ENCODE results near the gene NFKBIE. TPM values are rescaled to one million over a fixed set of nuclear protein-coding genes. Genes with fewer than 3 reads are reported as not detected.
"Not testable (repeated sequence)": the region's sequence is repeated elsewhere in the genome, so short reads cannot be mapped to it uniquely, and the experiment has no call there.

Gene NFKBIE
- polyA plus RNA-seq, 4 donors: 7.6 to 13.5 (median 9.7) TPM

GRCh38 chr6:44233567-44234100 lies 31.7 kb downstream of the NFKBIE start:
- Histone ChIP-seq H3K4me3 (ENCODE audit: low read depth in 1 of 3, low read length in 3 of 3) (no peak overlapping the region), H3K27ac (ENCODE audit: low read depth in 1 of 3, low read length in 2 of 3) (peak overlapping the region in 1 of 3 donors; percentile 47), H3K27me3 (ENCODE audit: control insufficient read depth in 3 of 3, insufficient read depth in 3 of 3, low read length in 3 of 3) (no peaks in the 10 kb centered on the region), H3K36me3 (ENCODE audit: control insufficient read depth in 3 of 3, insufficient read depth in 2 of 3, low read depth in 1 of 3, low read length in 3 of 3) (peaks cover 0 to 52% (median 0%) of the 10 kb centered on the region in 3 donors), H3K4me1 (ENCODE audit: control insufficient read depth in 3 of 3, insufficient read depth in 2 of 3, low read depth in 1 of 3, low read length in 2 of 3) (peaks cover 0 to 24% (median 4%) of the 10 kb centered on the region in 3 donors), H3K9me3 (ENCODE audit: control insufficient read depth in 2 of 2, insufficient read depth in 1 of 2, low read depth in 1 of 2, low read length in 1 of 2) (no peaks in the 10 kb centered on the region)
- FAIRE-seq (no peak), DNase-seq (no peak)
- 69 to 90% (median 85%) methylated on average over 13 to 14 of the region's 14 CpGs for WGBS, 3 donors

GRCh38 chr6:44232676-44233566 lies 32.4 kb downstream of the NFKBIE start:
- FAIRE-seq (no peak), DNase-seq (no peak)
- H3K4me3 ChIP-seq (ENCODE audit: low read depth in 1 of 3, low read length in 3 of 3): no peak overlapping the region
- WGBS, 3 donors: 87 to 95% (median 92%) methylated on average over 16 of the region's 16 CpGs
- H3K4me1 ChIP-seq (ENCODE audit: control insufficient read depth in 3 of 3, insufficient read depth in 2 of 3, low read depth in 1 of 3, low read length in 2 of 3): peaks cover 0 to 18% (median 4%) of the 10 kb centered on the region in 3 donors
- no peaks in the 10 kb centered on the region for H3K27me3 ChIP-seq (ENCODE audit: control insufficient read depth in 3 of 3, insufficient read depth in 3 of 3, low read length in 3 of 3)
- H3K27ac ChIP-seq (ENCODE audit: low read depth in 1 of 3, low read length in 2 of 3): peak overlapping the region in 1 of 3 donors; percentile 47
- H3K9me3 ChIP-seq (ENCODE audit: control insufficient read depth in 2 of 2, insufficient read depth in 1 of 2, low read depth in 1 of 2, low read length in 1 of 2): no peaks in the 10 kb centered on the region
- H3K36me3 ChIP-seq (ENCODE audit: control insufficient read depth in 3 of 3, insufficient read depth in 2 of 3, low read depth in 1 of 3, low read length in 3 of 3): peaks cover 0 to 57% (median 0%) of the 10 kb centered on the region in 3 donors

DNA sequence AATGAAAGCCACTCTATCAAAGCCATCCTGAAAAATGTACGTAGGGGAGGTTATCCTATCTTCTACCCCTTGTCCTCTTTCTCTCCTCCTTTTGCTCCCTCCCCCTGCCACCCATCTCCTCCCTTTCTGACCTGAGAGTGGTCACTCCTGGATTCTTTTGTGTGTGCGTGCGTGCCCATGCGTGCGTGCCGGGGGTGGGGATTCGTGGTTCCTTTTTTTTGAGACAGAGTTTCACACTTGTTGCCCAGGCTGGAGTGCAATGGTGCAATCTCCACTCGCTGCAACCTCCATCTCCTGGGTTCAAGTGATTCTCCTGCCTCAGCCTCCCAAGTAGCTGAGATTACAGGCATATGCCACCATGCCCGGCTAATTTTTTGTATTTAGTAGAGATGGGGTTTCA lies 33.9 kb downstream of the NFKBIE start:
- H3K4me3 ChIP-seq (ENCODE audit: low read depth in 1 of 3, low read length in 3 of 3); H3K9me3 ChIP-seq (ENCODE audit: control insufficient read depth in 2 of 2, insufficient read depth in 1 of 2, low read depth in 1 of 2, low read length in 1 of 2); DNase-seq; H3K27me3 ChIP-seq (ENCODE audit: control insufficient read depth in 3 of 3, insufficient read depth in 3 of 3, low read length in 3 of 3); H3K27ac ChIP-seq (ENCODE audit: low read depth in 1 of 3, low read length in 2 of 3); FAIRE-seq: not testable (repeated sequence)
- Histone ChIP-seq H3K36me3 (ENCODE audit: control insufficient read depth in 3 of 3, insufficient read depth in 2 of 3, low read depth in 1 of 3, low read length in 3 of 3) (peaks cover 0 to 62% (median 0%) of the 10 kb centered on the region in 3 donors), H3K4me1 (ENCODE audit: control insufficient read depth in 3 of 3, insufficient read depth in 2 of 3, low read depth in 1 of 3, low read length in 2 of 3) (peaks cover 0 to 24% (median 0%) of the 10 kb centered on the region in 3 donors)
- WGBS, 3 donors: 91 to 96% (median 91%) methylated on average over 9 of the region's 9 CpGs

- no peak overlapping the region for H3K27ac ChIP-seq (ENCODE audit: low read depth in 1 of 3, low read length in 2 of 3)
Observed at GRCh38 chr6:44230034-44230675, 35.2 kb downstream of the NFKBIE start.

GRCh38 chr6:44229376-44230033 lies 35.8 kb downstream of the NFKBIE start:
- H3K4me1 ChIP-seq (ENCODE audit: control insufficient read depth in 3 of 3, insufficient read depth in 2 of 3, low read depth in 1 of 3, low read length in 2 of 3): peaks cover 0 to 34% (median 0%) of the 10 kb centered on the region in 3 donors
- peaks cover 0 to 62% (median 0%) of the 10 kb centered on the region in 3 donors for H3K36me3 ChIP-seq (ENCODE audit: control insufficient read depth in 3 of 3, insufficient read depth in 2 of 3, low read depth in 1 of 3, low read length in 3 of 3)
- no peaks in the 10 kb centered on the region for H3K27me3 ChIP-seq (ENCODE audit: control insufficient read depth in 3 of 3, insufficient read depth in 3 of 3, low read length in 3 of 3)
- H3K4me3 ChIP-seq (ENCODE audit: low read depth in 1 of 3, low read length in 3 of 3): no peak overlapping the region
- H3K9me3 ChIP-seq (ENCODE audit: control insufficient read depth in 2 of 2, insufficient read depth in 1 of 2, low read depth in 1 of 2, low read length in 1 of 2): no peaks in the 10 kb centered on the region
- FAIRE-seq: no peak
- 94% methylated on average over 11 of the region's 11 CpGs for WGBS, 3 donors
- DNase-seq: no peak
- H3K27ac ChIP-seq (ENCODE audit: low read depth in 1 of 3, low read length in 2 of 3): no peak overlapping the region

More at GRCh38 chr6:44230034-44230675, 35.2 kb downstream of the NFKBIE start:
- no peak for DNase-seq
- 91 to 96% (median 95%) methylated on average over 10 of the region's 10 CpGs for WGBS, 3 donors
- peaks cover 0 to 63% (median 0%) of the 10 kb centered on the region in 3 donors for H3K36me3 ChIP-seq (ENCODE audit: control insufficient read depth in 3 of 3, insufficient read depth in 2 of 3, low read depth in 1 of 3, low read length in 3 of 3)
- FAIRE-seq: no peak
- no peaks in the 10 kb centered on the region for H3K9me3 ChIP-seq (ENCODE audit: control insufficient read depth in 2 of 2, insufficient read depth in 1 of 2, low read depth in 1 of 2, low read length in 1 of 2)
- H3K4me3 ChIP-seq (ENCODE audit: low read depth in 1 of 3, low read length in 3 of 3): no peak overlapping the region
- H3K27me3 ChIP-seq (ENCODE audit: control insufficient read depth in 3 of 3, insufficient read depth in 3 of 3, low read length in 3 of 3): no peaks in the 10 kb centered on the region
- peaks cover 0 to 34% (median 0%) of the 10 kb centered on the region in 3 donors for H3K4me1 ChIP-seq (ENCODE audit: control insufficient read depth in 3 of 3, insufficient read depth in 2 of 3, low read depth in 1 of 3, low read length in 2 of 3)

- Histone ChIP-seq H3K36me3 (ENCODE audit: control insufficient read depth in 3 of 3, insufficient read depth in 2 of 3, low read depth in 1 of 3, low read length in 3 of 3) (peaks cover 0 to 58% (median 0%) of the 10 kb centered on the region in 3 donors), H3K4me1 (ENCODE audit: control insufficient read depth in 3 of 3, insufficient read depth in 2 of 3, low read depth in 1 of 3, low read length in 2 of 3) (peaks cover 0 to 37% (median 0%) of the 10 kb centered on the region in 3 donors)
- WGBS, 3 donors: 80 to 85% (median 82%) methylated on average over 5 of the region's 5 CpGs
Observed at GRCh38 chr6:44228836-44229235, 36.5 kb downstream of the NFKBIE start.

DNA sequence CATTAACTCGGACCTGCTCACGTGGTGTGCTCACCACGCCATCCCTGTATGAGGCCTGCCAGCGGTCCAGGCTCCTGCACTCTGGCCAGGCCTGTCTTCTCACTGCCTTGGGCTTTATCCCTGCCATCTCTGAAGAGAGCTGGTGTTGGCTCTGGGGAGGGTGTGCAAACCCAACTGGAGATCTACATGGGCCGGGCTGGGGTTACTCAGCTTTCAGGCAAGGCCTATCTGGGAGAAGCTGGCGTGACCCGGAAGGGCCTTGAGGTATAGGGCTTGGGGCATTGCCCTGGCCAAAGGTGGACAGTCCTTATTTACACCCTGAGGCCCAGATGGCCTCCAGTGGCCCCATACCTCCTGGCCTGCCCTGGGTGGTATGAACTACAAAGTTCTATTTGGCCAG lies 36.9 kb downstream of the NFKBIE start:
- no peak overlapping the region for H3K4me3 ChIP-seq (ENCODE audit: low read depth in 1 of 3, low read length in 3 of 3)
- H3K4me1 ChIP-seq (ENCODE audit: control insufficient read depth in 3 of 3, insufficient read depth in 2 of 3, low read depth in 1 of 3, low read length in 2 of 3): peaks cover 0 to 37% (median 0%) of the 10 kb centered on the region in 3 donors
- H3K9me3 ChIP-seq (ENCODE audit: control insufficient read depth in 2 of 2, insufficient read depth in 1 of 2, low read depth in 1 of 2, low read length in 1 of 2): no peaks in the 10 kb centered on the region
- DNase-seq (no peak), FAIRE-seq (no peak)
- H3K27me3 ChIP-seq (ENCODE audit: control insufficient read depth in 3 of 3, insufficient read depth in 3 of 3, low read length in 3 of 3): no peaks in the 10 kb centered on the region
- peaks cover 0 to 56% (median 0%) of the 10 kb centered on the region in 3 donors for H3K36me3 ChIP-seq (ENCODE audit: control insufficient read depth in 3 of 3, insufficient read depth in 2 of 3, low read depth in 1 of 3, low read length in 3 of 3)
- H3K27ac ChIP-seq (ENCODE audit: low read depth in 1 of 3, low read length in 2 of 3): no peak overlapping the region
- 93 to 96% (median 95%) methylated on average over 7 of the region's 7 CpGs for WGBS, 3 donors

More at GRCh38 chr6:44228836-44229235, 36.5 kb downstream of the NFKBIE start:
- DNase-seq (no peak), FAIRE-seq (no peak)
- no peak overlapping the region for H3K4me3 ChIP-seq (ENCODE audit: low read depth in 1 of 3, low read length in 3 of 3)
- H3K9me3 ChIP-seq (ENCODE audit: control insufficient read depth in 2 of 2, insufficient read depth in 1 of 2, low read depth in 1 of 2, low read length in 1 of 2): no peaks in the 10 kb centered on the region
- no peaks in the 10 kb centered on the region for H3K27me3 ChIP-seq (ENCODE audit: control insufficient read depth in 3 of 3, insufficient read depth in 3 of 3, low read length in 3 of 3)
- no peak overlapping the region for H3K27ac ChIP-seq (ENCODE audit: low read depth in 1 of 3, low read length in 2 of 3)

DNA sequence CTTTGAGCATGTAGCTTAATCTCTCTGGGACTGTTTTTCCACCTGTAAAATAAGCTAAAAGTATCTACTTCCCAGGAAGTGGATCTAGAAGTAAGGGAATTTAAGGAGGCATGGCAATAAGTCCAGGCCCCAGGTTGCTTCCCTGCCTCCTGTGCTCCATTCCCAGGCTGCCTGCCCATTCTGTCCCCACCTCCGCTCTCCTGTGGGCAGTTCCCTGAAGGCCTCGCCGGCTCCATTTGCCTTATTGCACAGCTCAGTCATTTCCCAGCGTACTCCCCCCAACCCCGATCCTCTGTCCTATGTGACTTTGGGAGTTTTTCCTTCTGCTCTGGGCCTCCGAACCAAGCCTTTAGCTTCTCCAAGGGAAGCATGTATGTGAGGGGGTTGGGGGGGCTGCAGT lies 37.3 kb downstream of the NFKBIE start:
- H3K4me1 ChIP-seq (ENCODE audit: control insufficient read depth in 3 of 3, insufficient read depth in 2 of 3, low read depth in 1 of 3, low read length in 2 of 3): peaks cover 0 to 38% (median 0%) of the 10 kb centered on the region in 3 donors
- WGBS, 3 donors: 82 to 95% (median 90%) methylated on average over 6 of the region's 6 CpGs
- H3K4me3 ChIP-seq (ENCODE audit: low read depth in 1 of 3, low read length in 3 of 3): no peak overlapping the region
- FAIRE-seq: no peak
- peaks cover 0 to 52% (median 0%) of the 10 kb centered on the region in 3 donors for H3K36me3 ChIP-seq (ENCODE audit: control insufficient read depth in 3 of 3, insufficient read depth in 2 of 3, low read depth in 1 of 3, low read length in 3 of 3)
- peaks cover 0 to 2% (median 0%) of the 10 kb centered on the region in 3 donors for H3K27me3 ChIP-seq (ENCODE audit: control insufficient read depth in 3 of 3, insufficient read depth in 3 of 3, low read length in 3 of 3)
- H3K27ac ChIP-seq (ENCODE audit: low read depth in 1 of 3, low read length in 2 of 3): no peak overlapping the region
- no peaks in the 10 kb centered on the region for H3K9me3 ChIP-seq (ENCODE audit: control insufficient read depth in 2 of 2, insufficient read depth in 1 of 2, low read depth in 1 of 2, low read length in 1 of 2)
- DNase-seq: no peak
